ENCODE data around the gene GSK3A.

The GSK3A gene

DNA sequence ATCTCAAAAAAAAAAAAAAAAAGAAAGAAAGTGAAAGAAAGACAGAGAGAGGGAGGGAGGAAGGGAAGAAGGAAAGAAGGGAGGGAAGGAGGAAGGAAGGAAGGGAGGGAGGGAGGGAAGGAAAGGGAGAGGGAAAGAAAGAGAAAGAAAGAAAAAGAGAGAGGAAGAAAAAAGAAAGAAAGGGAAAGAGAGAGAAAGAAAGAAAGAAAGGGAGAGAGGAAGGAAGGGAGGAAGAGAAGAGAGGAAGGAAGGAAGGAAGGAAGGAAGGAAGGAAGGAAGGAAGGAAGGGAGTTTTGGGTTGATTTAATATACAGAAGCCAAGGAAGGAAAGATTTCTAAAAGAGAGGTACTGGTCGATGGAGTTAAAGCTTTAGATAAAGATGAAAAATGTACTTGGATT lies 53.7 kb downstream of the GSK3A start:
- no peak for TF ChIP-seq JUND (IDR thresholded peaks at IDR 0.05; ENCODE audit: low read depth)
- in situ Hi-C loops (cut with HindIII; ENCODE audit: low pct_unique_long_range_greater_than_20kb, low sequenced_read_pairs) = no loop called here
- DNase-seq (ENCODE audit: low read depth in 1 of 2, low spot score in 1 of 2) = no peak

DNA sequence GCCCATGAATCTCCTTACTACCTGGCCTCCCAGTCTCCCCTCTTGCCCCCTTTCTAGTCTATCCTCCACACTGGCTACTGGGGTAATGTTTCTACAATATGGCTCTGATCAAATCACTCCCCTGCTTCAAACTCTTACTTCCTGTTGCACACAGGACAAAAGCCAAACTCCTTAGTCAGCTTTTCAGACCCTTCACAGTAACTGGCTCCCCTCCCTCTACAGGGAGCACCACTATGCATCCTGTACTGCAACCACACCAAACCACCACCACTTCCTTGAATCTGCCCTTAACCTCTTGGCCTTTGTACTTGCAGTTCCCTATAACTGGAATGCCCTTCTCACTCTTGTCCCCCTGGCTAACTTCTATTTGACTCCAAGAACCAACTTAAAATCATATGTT lies 57.1 kb downstream of the GSK3A start:
- in situ Hi-C loops (cut with HindIII; ENCODE audit: low pct_unique_long_range_greater_than_20kb, low sequenced_read_pairs) = no loop called here
- TF ChIP-seq JUND (IDR thresholded peaks at IDR 0.05; ENCODE audit: low read depth) = no peak
- no peak for DNase-seq (ENCODE audit: low read depth in 1 of 2, low spot score in 1 of 2)

- in situ Hi-C loops (cut with HindIII; ENCODE audit: low pct_unique_long_range_greater_than_20kb, low sequenced_read_pairs) = no loop called here
- no peak for TF ChIP-seq JUND (IDR thresholded peaks at IDR 0.05; ENCODE audit: low read depth)
- DNase-seq (ENCODE audit: low read depth in 1 of 2, low spot score in 1 of 2) = peak; percentile 39 to 71
Observed at GRCh38 chr19:42184401-42184861, 58.0 kb downstream of the GSK3A start.
